ENCODE measurements around the gene FRMD4A. TPM values are rescaled to one million over a fixed set of nuclear protein-coding genes. Genes with fewer than 3 reads are reported as not detected.

FRMD4A gene
- total RNA-seq, 1 donor from 2014 or later = 0.64 TPM

- Mint-ChIP-seq H3K9me3 (no peaks in the 10 kb centered on the region), H3K36me3 (ENCODE audit: low read depth) (no peaks in the 10 kb centered on the region), H3K27me3 (no peaks in the 10 kb centered on the region), H3K4me1 (no peaks in the 10 kb centered on the region), H3K27ac (no peak overlapping the region), H3K4me3 (no peak overlapping the region)
- intact Hi-C loops (cut with micrococcal nuclease) = loop anchor here (5.0 kb wide), 1 partner anchor 310 kb away; no protein-coding TSS in a partner anchor
- POLR2A ChIA-PET = no interaction called here
- TF ChIP-seq CTCF (IDR thresholded peaks at IDR 0.05) = no peak
- CTCF ChIA-PET = no interaction called here
- DNase-seq (no peak), ATAC-seq (ENCODE audit: low read depth) (no peak)
Observed at GRCh38 chr10:14092799-14093198, 237.9 kb downstream of the FRMD4A start.

- ATAC-seq (ENCODE audit: low read depth) = no peak
- CTCF ChIA-PET = no interaction called here
Observed at GRCh38 chr10:14089556-14090292, 241.0 kb downstream of the FRMD4A start.

GRCh38 chr10:14087566-14087965 is 243.2 kb downstream of the FRMD4A start:
- no peak for ATAC-seq (ENCODE audit: low read depth)
- Mint-ChIP-seq H3K4me3 (no peak overlapping the region), H3K36me3 (ENCODE audit: low read depth) (no peaks in the 10 kb centered on the region), H3K4me1 (no peaks in the 10 kb centered on the region), H3K27ac (no peak overlapping the region), H3K27me3 (peaks cover 12% of the 10 kb centered on the region), H3K9me3 (no peaks in the 10 kb centered on the region)
- POLR2A ChIA-PET = no interaction called here
- intact Hi-C loops (cut with micrococcal nuclease) = no loop called here
- DNase-seq = no peak
- CTCF ChIA-PET = no interaction called here
- TF ChIP-seq CTCF (IDR thresholded peaks at IDR 0.05) = no peak

More at GRCh38 chr10:14089556-14090292, 241.0 kb downstream of the FRMD4A start:
- POLR2A ChIA-PET = no interaction called here
- no peaks in the 10 kb centered on the region for H3K9me3 Mint-ChIP-seq
- no peak for DNase-seq
- no peaks in the 10 kb centered on the region for H3K4me1 Mint-ChIP-seq
- no peak for TF ChIP-seq CTCF (IDR thresholded peaks at IDR 0.05)
- no peak overlapping the region for H3K4me3 Mint-ChIP-seq
- no peaks in the 10 kb centered on the region for H3K36me3 Mint-ChIP-seq (ENCODE audit: low read depth)
- intact Hi-C loops (cut with micrococcal nuclease) = loop anchor here (5.0 kb wide), 1 partner anchor 307 kb away; no protein-coding TSS in a partner anchor
- peaks cover 5% of the 10 kb centered on the region for H3K27me3 Mint-ChIP-seq
- no peak overlapping the region for H3K27ac Mint-ChIP-seq

- ChIA-PET CTCF (no interaction called here), POLR2A (no interaction called here)
- intact Hi-C loops (cut with micrococcal nuclease) = no loop called here
- Mint-ChIP-seq H3K36me3 (ENCODE audit: low read depth) (no peaks in the 10 kb centered on the region), H3K27me3 (peaks cover 12% of the 10 kb centered on the region), H3K4me3 (no peak overlapping the region), H3K27ac (no peak overlapping the region), H3K9me3 (no peaks in the 10 kb centered on the region), H3K4me1 (no peaks in the 10 kb centered on the region)
- DNase-seq = no peak
- no peak for ATAC-seq (ENCODE audit: low read depth)
- TF ChIP-seq CTCF (IDR thresholded peaks at IDR 0.05) = no peak
Observed at GRCh38 chr10:14086596-14086995, 244.1 kb downstream of the FRMD4A start.

GRCh38 chr10:14084875-14085274 is 245.8 kb downstream of the FRMD4A start:
- intact Hi-C loops (cut with micrococcal nuclease) = no loop called here
- ATAC-seq (ENCODE audit: low read depth) = no peak
- ChIA-PET POLR2A (no interaction called here), CTCF (no interaction called here)
- H3K4me3 Mint-ChIP-seq = no peak overlapping the region
- H3K27ac Mint-ChIP-seq = no peak overlapping the region
- DNase-seq = no peak
- no peaks in the 10 kb centered on the region for H3K9me3 Mint-ChIP-seq
- no peaks in the 10 kb centered on the region for H3K4me1 Mint-ChIP-seq
- no peaks in the 10 kb centered on the region for H3K36me3 Mint-ChIP-seq (ENCODE audit: low read depth)
- no peak for TF ChIP-seq CTCF (IDR thresholded peaks at IDR 0.05)
- peaks cover 12% of the 10 kb centered on the region for H3K27me3 Mint-ChIP-seq

All from activated B cell treated with CpG ODN at 0.5 μM for 24 hours (primary cell).